ENCODE measurements around the gene FCGBP.

GRCh38 chr19:39949026-39949747, 14.8 kb upstream of the FCGBP start:
- TF ChIP-seq CTCF (IDR thresholded peaks at IDR 0.05) (no peak), EP300 (IDR thresholded peaks at IDR 0.05) (no peak)
